ENCODE measurements around the gene SENP8.
"Not testable (repeated sequence)": the region's sequence is repeated elsewhere in the genome, so short reads cannot be mapped to it uniquely, and the experiment has no call there.

Gene SENP8

DNA sequence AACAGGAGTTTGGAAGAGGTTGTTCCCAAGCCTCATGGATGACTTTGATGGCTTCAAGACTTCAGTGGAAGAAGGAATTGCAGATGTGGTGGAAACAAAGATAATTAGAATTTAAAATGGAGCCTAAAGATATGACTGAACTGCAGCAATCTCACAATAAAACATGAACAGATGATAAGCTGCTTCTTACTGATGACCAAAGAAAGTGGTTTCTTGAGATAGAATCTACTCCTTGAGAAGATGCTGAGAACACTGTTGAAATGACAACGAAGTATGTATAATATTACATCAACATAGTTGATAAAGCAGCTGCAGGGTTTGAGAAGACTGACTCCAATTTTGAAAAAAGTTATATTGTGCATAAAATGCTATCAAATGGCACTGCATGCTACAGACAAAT lies 21.4 kb upstream of the SENP8 start:
- no peak overlapping the region for H3K4me3 ChIP-seq (replicated peaks in 1 of 2; ENCODE audit: low read depth in 2 of 2, low read length in 2 of 2)
- TF ChIP-seq, protein P1, sequence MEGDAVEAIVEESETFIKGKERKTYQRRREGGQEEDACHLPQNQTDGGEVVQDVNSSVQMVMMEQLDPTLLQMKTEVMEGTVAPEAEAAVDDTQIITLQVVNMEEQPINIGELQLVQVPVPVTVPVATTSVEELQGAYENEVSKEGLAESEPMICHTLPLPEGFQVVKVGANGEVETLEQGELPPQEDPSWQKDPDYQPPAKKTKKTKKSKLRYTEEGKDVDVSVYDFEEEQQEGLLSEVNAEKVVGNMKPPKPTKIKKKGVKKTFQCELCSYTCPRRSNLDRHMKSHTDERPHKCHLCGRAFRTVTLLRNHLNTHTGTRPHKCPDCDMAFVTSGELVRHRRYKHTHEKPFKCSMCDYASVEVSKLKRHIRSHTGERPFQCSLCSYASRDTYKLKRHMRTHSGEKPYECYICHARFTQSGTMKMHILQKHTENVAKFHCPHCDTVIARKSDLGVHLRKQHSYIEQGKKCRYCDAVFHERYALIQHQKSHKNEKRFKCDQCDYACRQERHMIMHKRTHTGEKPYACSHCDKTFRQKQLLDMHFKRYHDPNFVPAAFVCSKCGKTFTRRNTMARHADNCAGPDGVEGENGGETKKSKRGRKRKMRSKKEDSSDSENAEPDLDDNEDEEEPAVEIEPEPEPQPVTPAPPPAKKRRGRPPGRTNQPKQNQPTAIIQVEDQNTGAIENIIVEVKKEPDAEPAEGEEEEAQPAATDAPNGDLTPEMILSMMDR (IDR thresholded peaks at IDR 0.05; ENCODE audit: low read depth, low read length), result no peak
- DNase-seq (ENCODE audit: low read depth in 2 of 2), result no peak

DNA sequence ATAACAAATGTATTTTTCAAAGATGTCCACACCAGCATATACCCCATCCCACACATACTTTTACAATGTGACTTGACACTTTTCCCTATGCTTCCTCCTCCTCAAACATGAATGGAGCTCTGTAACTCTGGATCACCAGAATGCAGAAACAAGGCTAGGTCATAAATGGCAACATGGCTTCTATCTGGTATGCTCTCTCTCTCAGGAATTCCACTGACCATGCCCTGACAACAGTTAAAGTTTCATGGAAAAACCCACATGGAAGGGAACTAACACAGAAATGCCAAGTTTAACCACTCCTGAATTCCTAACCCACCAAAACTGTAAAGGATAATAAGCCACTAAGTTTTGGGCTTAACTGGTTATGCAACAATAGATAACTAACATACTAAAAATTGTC lies 20.2 kb upstream of the SENP8 start:
- H3K4me3 ChIP-seq (replicated peaks in 1 of 2; ENCODE audit: low read depth in 2 of 2, low read length in 2 of 2), result no peak overlapping the region
- DNase-seq (ENCODE audit: low read depth in 2 of 2), result peak in 1 of 2 donors; percentile 14
- TF ChIP-seq, protein P1 (IDR thresholded peaks at IDR 0.05; ENCODE audit: low read depth, low read length), result no peak

DNA sequence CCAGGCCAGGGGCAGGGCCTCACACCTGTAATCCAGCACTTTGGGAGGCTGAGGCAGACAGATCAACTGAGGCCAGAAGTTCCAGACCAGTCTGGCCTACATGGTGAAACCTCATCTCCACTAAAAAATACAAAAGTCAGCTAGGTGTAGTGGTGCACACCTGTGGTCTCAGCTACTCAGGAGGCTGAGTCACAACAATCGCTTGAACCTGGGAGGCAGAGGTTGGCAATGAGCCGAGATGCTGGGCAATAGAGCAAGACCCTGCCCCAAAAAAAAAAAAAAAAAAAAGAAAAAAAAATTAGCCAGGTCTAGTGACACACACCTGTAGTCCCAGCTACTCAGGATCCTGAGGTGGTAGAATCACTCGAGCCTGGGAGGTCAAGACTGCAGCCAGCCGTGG lies 19.0 kb upstream of the SENP8 start:
- TF ChIP-seq, protein P1 (IDR thresholded peaks at IDR 0.05; ENCODE audit: low read depth, low read length), result no peak
- DNase-seq (ENCODE audit: low read depth in 2 of 2), result no peak
- no peak overlapping the region for H3K4me3 ChIP-seq (replicated peaks in 1 of 2; ENCODE audit: low read depth in 2 of 2, low read length in 2 of 2)

DNA sequence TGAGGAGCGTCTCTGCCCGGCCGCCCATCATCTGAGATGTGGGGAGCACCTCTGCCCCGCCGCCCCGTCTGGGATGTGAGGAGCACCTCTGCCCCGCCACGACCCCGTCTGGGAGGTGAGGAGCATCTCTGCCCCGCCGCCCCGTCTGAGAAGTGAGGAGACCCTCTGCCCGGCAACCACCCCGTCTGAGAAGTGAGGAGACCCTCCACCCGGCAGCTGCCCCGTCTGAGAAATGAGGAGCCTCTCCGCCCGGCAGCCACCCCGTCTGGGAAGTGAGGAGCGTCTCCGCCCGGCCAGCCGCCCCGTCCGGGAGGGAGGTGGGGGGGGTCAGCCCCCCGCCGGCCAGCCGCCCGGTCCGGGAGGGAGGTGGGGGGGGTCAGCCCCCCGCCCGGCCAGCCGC lies 17.7 kb upstream of the SENP8 start:
- not testable (repeated sequence) for H3K4me3 ChIP-seq (replicated peaks in 1 of 2; ENCODE audit: low read depth in 2 of 2, low read length in 2 of 2); DNase-seq (ENCODE audit: low read depth in 2 of 2)

DNA sequence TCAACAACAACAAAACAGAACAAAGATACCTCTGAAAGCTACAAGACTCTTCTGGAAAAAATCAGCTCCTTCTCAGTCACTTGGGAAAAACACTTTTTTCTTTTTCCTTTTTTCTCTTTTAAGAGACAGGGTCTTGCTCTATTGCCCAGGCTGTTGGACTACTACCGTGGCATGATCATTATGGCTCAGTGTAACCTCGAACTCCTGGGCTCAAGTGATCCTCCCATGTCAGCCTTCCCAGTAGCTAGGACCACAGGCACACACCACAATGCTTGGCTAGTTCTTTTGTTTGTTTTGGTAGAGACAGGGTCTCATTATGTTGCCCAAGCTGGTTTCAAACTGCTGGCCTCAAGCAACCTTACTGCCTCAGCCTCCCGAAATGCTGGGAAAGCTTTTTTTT lies 13.1 kb upstream of the SENP8 start:
- DNase-seq (ENCODE audit: low read depth in 2 of 2), result no peak
- TF ChIP-seq, protein P1 (IDR thresholded peaks at IDR 0.05; ENCODE audit: low read depth, low read length), result no peak
- no peak overlapping the region for H3K4me3 ChIP-seq (replicated peaks in 1 of 2; ENCODE audit: low read depth in 2 of 2, low read length in 2 of 2)

DNA sequence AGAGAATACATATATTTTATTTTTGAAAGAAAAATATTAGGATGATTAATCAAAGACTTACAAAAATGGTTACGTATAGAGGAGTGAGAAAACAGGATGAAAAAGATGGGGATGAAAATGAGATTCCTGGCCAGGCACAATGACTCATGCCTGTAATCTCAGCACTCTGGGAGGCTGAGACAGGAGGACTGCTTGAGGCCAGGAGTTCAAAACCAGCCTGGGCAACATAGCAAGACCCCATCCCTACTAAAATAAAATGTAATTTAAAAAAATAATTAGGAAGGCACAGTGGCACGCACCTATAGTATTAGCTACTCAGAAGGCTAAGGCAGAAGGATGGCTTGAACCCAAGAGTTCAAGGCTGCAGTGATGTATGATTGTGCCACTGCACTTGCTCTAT lies 12.1 kb upstream of the SENP8 start:
- H3K4me3 ChIP-seq (replicated peaks in 1 of 2; ENCODE audit: low read depth in 2 of 2, low read length in 2 of 2), result no peak overlapping the region
- TF ChIP-seq, protein P1 (IDR thresholded peaks at IDR 0.05; ENCODE audit: low read depth, low read length), result no peak

GRCh38 chr15:72110355-72110754 lies 7.8 kb upstream of the SENP8 start:
- no peak for DNase-seq (ENCODE audit: low read depth in 2 of 2)
- TF ChIP-seq, protein P1 (IDR thresholded peaks at IDR 0.05; ENCODE audit: low read depth, low read length), result no peak
- H3K4me3 ChIP-seq (replicated peaks in 1 of 2; ENCODE audit: low read depth in 2 of 2, low read length in 2 of 2), result no peak overlapping the region

More for the DNA sequence above, 12.1 kb upstream of the SENP8 start:
- DNase-seq (ENCODE audit: low read depth in 2 of 2), result no peak
